T-cell (primary cell): Measurements from ENCODE around the gene GUCA2B. TPM values are rescaled to one million over a fixed set of nuclear protein-coding genes. Genes with fewer than 3 reads are reported as not detected.

Experiments
- ATAC-seq, 4 experiments: fragments of 200-7000 bp in 3 of 4; fragments of 150-1000 bp in 1 of 4; cut with Tn5 transposase; replicated peaks in 1 of 4; 1 replicate in 3 of 4; 2 replicates in 1 of 4; pipeline ENCODE4 v1.10.0; 2021; ENCODE audit warnings: moderate library complexity in 3 of 4, mild to moderate bottlenecking in 2 of 4, moderate number of reproducible peaks in 1 of 4
- CTCF ChIA-PET, 2 donors: fragments of 300-600 bp; sonication (Branson Sonifier 250); formaldehyde crosslinking; loops; one replicate each; lab custom pipeline; 2022; ENCODE audit warnings: antibody characterized with exemption in 2 of 2; lab: Charles Lee
- POLR2A ChIA-PET, 2 donors: fragments of 300-600 bp; sonication (Branson Sonifier 250); formaldehyde crosslinking; loops; one replicate each; lab custom pipeline; 2022; ENCODE audit warnings: antibody characterized with exemption in 2 of 2; lab: Charles Lee
- DNase-seq, 35 experiments: peaks; one replicate each; pipeline versions ENCODE4 v3.0.0 to v3.0.0-alpha.2; 2013 to 2023
- H3K27ac ChIP-seq: one replicate; pipeline ENCODE4 v1.5.1; 2013; ENCODE audit warnings: low read length
- H3K27me3 ChIP-seq, 2 experiments: replicated peaks in 1 of 2; 1 replicate in 1 of 2; 2 replicates in 1 of 2; pipeline versions ENCODE4 v1.6.1 to v1.7.0; 2013; ENCODE audit warnings: low read length in 1 of 2, mixed read lengths in 1 of 2; ENCODE audit not compliant: control insufficient read depth in 2 of 2, insufficient read depth in 2 of 2; ENCODE audit errors: extremely low read depth in 1 of 2
- H3K36me3 ChIP-seq, 2 donors: 1 replicate in 1 of 2; 2 replicates in 1 of 2; pipeline versions ENCODE4 v1.6.1 to v1.7.0; 2013; ENCODE audit warnings: low read length in 1 of 2; ENCODE audit not compliant: control insufficient read depth in 2 of 2, insufficient read depth in 1 of 2; ENCODE audit errors: extremely low read depth in 1 of 2
- H3K4me1 ChIP-seq, 2 experiments: 1 replicate in 1 of 2; 2 replicates in 1 of 2; pipeline versions ENCODE4 v1.6.1 to v1.7.0; 2013; ENCODE audit warnings: low read length in 2 of 2, mixed read lengths in 1 of 2; ENCODE audit not compliant: insufficient read depth in 2 of 2, control insufficient read depth in 1 of 2; ENCODE audit errors: extremely low read depth in 1 of 2
- H3K4me3 ChIP-seq, 2 donors: 1 replicate in 1 of 2; 2 replicates in 1 of 2; pipeline versions ENCODE4 v1.5.1 to v1.7.0; 2013; ENCODE audit warnings: mild to moderate bottlenecking in 2 of 2, low read length in 1 of 2, moderate library complexity in 1 of 2; ENCODE audit not compliant: control insufficient read depth in 1 of 2; ENCODE audit errors: extremely low read depth in 1 of 2
- H3K9me3 ChIP-seq: 2 replicates; pipeline ENCODE4 v1.7.0; 2013
- H3K27ac Mint-ChIP-seq, 2 donors: one replicate each; pipeline ENCODE4 v1.8.0; 2020 to 2021; ENCODE audit warnings: mild to moderate bottlenecking in 2 of 2, mixed read lengths in 2 of 2
- H3K27me3 Mint-ChIP-seq, 2 donors: one replicate each; pipeline ENCODE4 v1.8.0; 2021 to 2022; ENCODE audit warnings: mixed read lengths in 2 of 2
- H3K36me3 Mint-ChIP-seq: one replicate; pipeline ENCODE4 v1.8.0; 2021; ENCODE audit warnings: mixed read lengths
- H3K4me1 Mint-ChIP-seq, 3 donors: one replicate each; pipeline ENCODE4 v1.8.0; 2020 to 2022; ENCODE audit warnings: mixed read lengths in 3 of 3, mild to moderate bottlenecking in 1 of 3
- H3K4me3 Mint-ChIP-seq, 3 donors: one replicate each; pipeline ENCODE4 v1.8.0; 2020 to 2022; ENCODE audit warnings: mild to moderate bottlenecking in 3 of 3, mixed read lengths in 3 of 3, moderate library complexity in 3 of 3
- H3K9me3 Mint-ChIP-seq, 3 donors: one replicate each; pipeline ENCODE4 v1.8.0; 2020 to 2022; ENCODE audit warnings: mixed read lengths in 3 of 3
- WGBS: methylation state at CpG from one replicate; pipeline ENCODE4 v1.1.5; 2013; ENCODE audit warnings: missing lambda C conversion rate; ENCODE audit not compliant: insufficient coverage; 5-methylcytosine and 5-hydroxymethylcytosine counted together
- total RNA-seq, 35 experiments: library from RNA in 6 of 35; stranded (reverse) in 6 of 35; fragments of 120-200 nt in 1 of 35; gene quantifications; one replicate each; pipeline versions ENCODE4 v1.2.1 to v1.2.4 and lab custom pipeline; 2013 to 2026

Gene GUCA2B
- total RNA-seq: not detected
- total RNA-seq (2013): not detected
- 0 reads per million in 29 experiments for total RNA-seq (lab: John Stamatoyannopoulos, UW)

DNA sequence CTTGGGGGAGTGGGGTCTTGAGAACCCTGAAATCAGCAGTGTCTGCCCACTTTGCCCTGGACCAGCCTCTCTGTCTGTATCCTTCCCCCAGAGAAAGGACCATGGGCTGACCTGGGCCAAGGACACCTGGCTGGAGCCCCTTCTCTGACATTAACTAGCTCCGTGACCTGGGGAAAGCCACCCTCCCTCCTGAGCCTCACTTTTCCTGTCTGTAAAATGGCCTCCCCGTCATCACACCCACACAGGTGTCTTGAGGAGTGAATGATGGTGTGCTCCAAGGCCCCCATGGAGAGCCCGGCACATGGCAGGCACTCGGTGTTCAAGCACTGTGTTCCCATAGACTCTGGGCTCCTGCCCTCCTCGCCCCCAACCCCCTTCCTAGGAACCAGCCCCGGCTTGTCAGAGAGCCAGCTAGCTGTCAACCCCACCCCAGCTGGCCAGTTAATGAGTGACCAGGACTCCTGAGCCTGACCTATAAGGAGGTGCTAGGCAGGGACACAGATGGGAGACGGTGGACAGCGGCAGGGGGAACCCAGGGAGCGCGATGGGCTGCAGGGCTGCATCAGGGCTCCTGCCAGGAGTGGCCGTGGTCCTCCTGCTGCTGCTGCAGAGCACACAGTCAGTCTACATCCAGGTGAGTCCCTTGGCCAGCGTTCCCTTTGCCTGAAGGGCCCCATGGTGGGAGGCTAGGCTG, at the start of gene GUCA2B:
Gene GUCA2B, plus strand, starts transcription at position 504 of the 694 bp plus-strand sequence. Its CDS starts 41 bp downstream, at position 545.
- no peaks in the 10 kb centered on the region for H3K9me3 ChIP-seq
- ChIA-PET POLR2A (interaction anchor here in 1 of 2 donors (0.6 kb wide), 1 partner anchor 146 kb away, joined by 3 read pairs; no protein-coding TSS in a partner anchor), CTCF (no interaction called here)
- DNase-seq: no peak
- Mint-ChIP-seq H3K9me3 (no peaks in the 10 kb centered on the region), H3K4me1 (peaks cover 6 to 8% (median 6%) of the 10 kb centered on the region in 3 donors), H3K27ac (no peak within 1 kb of the TSS), H3K36me3 (no peaks in the 10 kb centered on the region), H3K27me3 (peaks cover 6 to 18% of the 10 kb centered on the region in 2 donors), H3K4me3 (no peak within 1 kb of the TSS)
- no peaks in the 10 kb centered on the region for H3K4me1 ChIP-seq
- H3K27me3 ChIP-seq: peaks cover 0 to 16% of the 10 kb centered on the region in 2 experiments
- H3K36me3 ChIP-seq: no peaks in the 10 kb centered on the region
- H3K4me3 ChIP-seq: no peak within 1 kb of the TSS
- WGBS: 88% methylated on average over 6 of the region's 12 CpGs
- ATAC-seq: no peak
- no peak within 1 kb of the TSS for H3K27ac ChIP-seq

DNA sequence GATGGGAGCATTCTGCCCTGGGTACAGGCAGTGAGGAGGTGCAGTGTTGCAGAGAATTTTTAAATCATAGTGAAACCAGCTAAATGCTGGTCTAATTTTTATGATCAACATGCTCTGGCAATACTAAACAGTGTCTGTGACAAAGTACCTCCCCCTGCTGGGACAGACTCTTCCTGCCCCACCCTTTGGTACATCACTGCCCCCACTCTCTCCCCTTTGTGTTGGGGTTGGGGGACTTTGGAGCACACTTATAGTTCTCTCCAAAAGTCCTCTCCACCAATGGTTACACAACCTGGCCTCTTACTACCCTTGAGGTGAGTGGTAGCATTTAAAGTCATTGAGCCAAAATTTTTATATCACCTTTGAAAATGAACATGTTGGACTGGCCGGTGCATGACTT, 48.2 kb upstream of the GUCA2B start:
- Mint-ChIP-seq H3K4me1 (no peaks in the 10 kb centered on the region), H3K4me3 (no peak overlapping the region), H3K9me3 (peaks cover 0 to 10% (median 4%) of the 10 kb centered on the region in 3 donors), H3K27ac (no peak overlapping the region), H3K36me3 (no peaks in the 10 kb centered on the region), H3K27me3 (peaks cover 5% of the 10 kb centered on the region in 2 donors)
- CTCF ChIA-PET: no interaction called here
- Histone ChIP-seq H3K4me1 (no peaks in the 10 kb centered on the region), H3K27ac (no peak overlapping the region), H3K36me3 (no peaks in the 10 kb centered on the region), H3K4me3 (no peak overlapping the region), H3K27me3 (peaks cover 0 to 3% of the 10 kb centered on the region in 2 experiments), H3K9me3 (no peaks in the 10 kb centered on the region)
- POLR2A ChIA-PET: no interaction called here
- DNase-seq (no peak), ATAC-seq (no peak)
- no CpG with 5 or more reads among the region's 1 CpG for WGBS

DNA sequence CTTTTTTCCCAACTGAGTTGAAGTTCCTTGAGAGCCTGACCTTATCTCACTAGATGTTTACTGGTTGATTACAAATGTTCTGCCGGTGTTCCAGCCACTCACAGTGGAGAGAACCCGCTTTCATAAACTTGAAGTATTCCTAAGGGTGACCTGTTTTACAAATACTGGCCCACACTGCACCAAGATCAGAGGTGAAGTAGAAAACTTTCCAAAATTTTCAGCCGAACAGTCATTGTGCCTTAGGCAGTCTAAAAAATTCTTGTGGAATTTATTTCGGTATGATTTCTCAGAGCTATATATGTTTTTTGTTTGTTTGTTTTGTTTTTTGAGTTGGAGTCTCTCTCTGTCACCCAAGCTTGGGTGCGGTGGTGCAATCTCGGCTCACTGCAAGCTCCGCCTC, 44.9 kb upstream of the GUCA2B start:
- no CpG with 5 or more reads among the region's 7 CpGs for WGBS
- no peak for ATAC-seq
- H3K27me3 Mint-ChIP-seq: peaks cover 11 to 19% of the 10 kb centered on the region in 2 donors
- H3K36me3 ChIP-seq: no peaks in the 10 kb centered on the region
- H3K9me3 ChIP-seq: no peaks in the 10 kb centered on the region
- no peaks in the 10 kb centered on the region for H3K4me1 Mint-ChIP-seq
- POLR2A ChIA-PET: no interaction called here
- peaks cover 0 to 8% of the 10 kb centered on the region in 2 experiments for H3K27me3 ChIP-seq
- H3K4me1 ChIP-seq: no peaks in the 10 kb centered on the region
- no peak overlapping the region for H3K4me3 Mint-ChIP-seq
- H3K9me3 Mint-ChIP-seq: no peaks in the 10 kb centered on the region
- no peak for DNase-seq
- H3K27ac ChIP-seq: no peak overlapping the region
- no peaks in the 10 kb centered on the region for H3K36me3 Mint-ChIP-seq
- H3K27ac Mint-ChIP-seq: no peak overlapping the region
- CTCF ChIA-PET: no interaction called here
- no peak overlapping the region for H3K4me3 ChIP-seq

DNA sequence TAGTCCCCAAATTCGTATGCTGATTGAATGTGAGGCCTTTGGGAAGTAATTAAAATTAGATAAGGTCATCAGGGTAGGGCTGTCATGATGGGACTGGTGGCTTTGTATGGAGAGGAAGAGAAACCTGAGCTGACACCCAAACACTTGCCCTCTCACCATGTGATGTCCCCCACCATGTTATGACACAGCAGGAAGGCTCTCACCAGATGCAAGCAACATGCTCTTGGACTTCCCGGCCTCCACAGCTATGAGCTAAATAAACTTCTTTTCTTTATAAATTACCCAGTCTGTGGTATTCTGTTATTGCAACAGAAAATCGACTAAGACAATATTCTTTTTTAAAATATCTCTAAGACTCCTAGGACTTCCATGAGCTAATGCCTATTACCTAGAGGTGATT, 43.6 kb upstream of the GUCA2B start:
- Mint-ChIP-seq H3K4me1 (no peaks in the 10 kb centered on the region), H3K27ac (no peak overlapping the region), H3K27me3 (peaks cover 13 to 19% of the 10 kb centered on the region in 2 donors), H3K9me3 (no peaks in the 10 kb centered on the region), H3K36me3 (no peaks in the 10 kb centered on the region), H3K4me3 (no peak overlapping the region)
- H3K4me3 ChIP-seq: no peak overlapping the region
- no peak overlapping the region for H3K27ac ChIP-seq
- CTCF ChIA-PET: no interaction called here
- no peaks in the 10 kb centered on the region for H3K36me3 ChIP-seq
- 100% methylated on average over 1 of the region's 3 CpGs for WGBS
- POLR2A ChIA-PET: no interaction called here
- H3K27me3 ChIP-seq: peaks cover 0 to 5% of the 10 kb centered on the region in 2 experiments
- DNase-seq (no peak), ATAC-seq (no peak)
- H3K4me1 ChIP-seq: no peaks in the 10 kb centered on the region
- H3K9me3 ChIP-seq: no peaks in the 10 kb centered on the region

DNA sequence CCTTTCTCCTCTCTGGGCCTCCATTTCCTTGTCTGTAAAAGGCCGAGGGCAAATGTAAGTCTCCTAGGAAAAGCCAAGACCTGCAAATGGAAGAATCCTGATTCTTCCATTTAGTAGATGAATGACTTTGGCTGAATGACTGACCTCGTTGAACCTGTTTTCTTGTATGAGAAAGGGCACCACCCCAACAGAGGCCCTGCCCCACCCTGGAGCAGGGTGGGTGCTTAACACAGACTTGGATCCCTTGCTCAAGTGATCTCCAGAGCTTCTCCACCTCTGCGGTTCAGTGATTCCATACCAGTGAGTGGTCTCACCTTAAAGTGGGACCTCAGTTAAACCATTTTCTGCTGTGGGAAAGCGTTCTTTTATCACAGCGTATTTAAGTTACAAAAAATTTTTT, 39.0 kb upstream of the GUCA2B start:
- 90% methylated on average over 2 of the region's 5 CpGs for WGBS
- DNase-seq (no peak), ATAC-seq (no peak)
- Histone ChIP-seq H3K4me1 (no peaks in the 10 kb centered on the region), H3K9me3 (no peaks in the 10 kb centered on the region), H3K4me3 (no peak overlapping the region), H3K27ac (no peak overlapping the region), H3K36me3 (no peaks in the 10 kb centered on the region), H3K27me3 (peaks cover 0 to 8% of the 10 kb centered on the region in 2 experiments)
- ChIA-PET CTCF (no interaction called here), POLR2A (no interaction called here)
- no peak overlapping the region for H3K27ac Mint-ChIP-seq
- peaks cover 24 to 30% of the 10 kb centered on the region in 2 donors for H3K27me3 Mint-ChIP-seq
- H3K4me3 Mint-ChIP-seq: no peak overlapping the region
- no peaks in the 10 kb centered on the region for H3K36me3 Mint-ChIP-seq
- no peaks in the 10 kb centered on the region for H3K9me3 Mint-ChIP-seq
- no peaks in the 10 kb centered on the region for H3K4me1 Mint-ChIP-seq

DNA sequence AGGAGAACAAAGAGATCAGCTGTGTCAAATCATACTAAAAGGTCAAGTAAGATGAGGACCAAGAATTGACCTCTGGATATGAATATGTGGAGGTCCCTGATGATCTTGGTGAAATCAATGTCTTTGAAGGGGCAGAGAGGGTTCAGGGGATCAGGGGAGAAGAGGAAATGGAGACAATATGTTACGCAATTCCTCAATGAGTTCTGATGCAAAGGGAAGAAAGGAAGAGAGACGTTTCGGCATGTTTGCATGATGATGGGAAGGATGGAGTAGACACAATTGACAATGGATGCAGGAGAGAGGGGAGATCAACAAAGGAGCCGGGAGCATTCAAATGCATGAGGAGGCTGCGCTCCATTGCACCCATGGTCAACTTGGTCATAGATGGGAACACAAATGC, 36.0 kb upstream of the GUCA2B start:
- no peak for DNase-seq
- Histone ChIP-seq H3K27ac (no peak overlapping the region), H3K4me1 (no peaks in the 10 kb centered on the region), H3K27me3 (peaks cover 0 to 10% of the 10 kb centered on the region in 2 experiments), H3K9me3 (no peaks in the 10 kb centered on the region), H3K4me3 (no peak overlapping the region), H3K36me3 (no peaks in the 10 kb centered on the region)
- ChIA-PET CTCF (no interaction called here), POLR2A (no interaction called here)
- H3K27me3 Mint-ChIP-seq: peaks cover 17 to 22% of the 10 kb centered on the region in 2 donors
- no peak overlapping the region for H3K4me3 Mint-ChIP-seq
- H3K27ac Mint-ChIP-seq: no peak overlapping the region
- H3K4me1 Mint-ChIP-seq: no peaks in the 10 kb centered on the region
- peaks cover 0 to under 1% (median 0%) of the 10 kb centered on the region in 3 donors for H3K9me3 Mint-ChIP-seq
- no peaks in the 10 kb centered on the region for H3K36me3 Mint-ChIP-seq
- no peak for ATAC-seq
- WGBS: 84% methylated on average over 4 of the region's 5 CpGs
